ENCODE measurements around the gene C19orf12.

- TF ChIP-seq CTCF (IDR thresholded peaks at IDR 0.05) (no peak), POLR2AphosphoS5 (IDR thresholded peaks at IDR 0.05) (no peak), POLR2A (IDR thresholded peaks at IDR 0.05) (no peak), EP300 (IDR thresholded peaks at IDR 0.05) (no peak)
Measured at GRCh38 chr19:29700498-29700897, 14.6 kb downstream of the C19orf12 start.

All from upper lobe of left lung (tissue), 4 donors.